Upper lobe of left lung (tissue), 6 donors: ENCODE results near the gene SLC18A3. TPM values are rescaled to one million over a fixed set of nuclear protein-coding genes. Genes with fewer than 3 reads are reported as not detected.

Source experiments
- ATAC-seq, 2 donors: fragments of 200-7000 bp; cut with Tn5 transposase; one replicate each; pipeline ENCODE4 v1.9.1; 2022; ENCODE audit warnings: mild to moderate bottlenecking in 2 of 2, moderate library complexity in 2 of 2; ENCODE audit not compliant: low FRiP score in 2 of 2
- DNase-seq, 2 donors: peaks; one replicate each; pipeline ENCODE4 v3.0.0-alpha.2; 2019 to 2020
- H3K27ac ChIP-seq, 4 donors: fragments of 200-600 bp; sonication (generic); one replicate each; pipeline ENCODE4 v1.5.1; 2016 to 2019
- H3K27me3 ChIP-seq, 4 donors: fragments of 200-600 bp; sonication (generic); one replicate each; pipeline ENCODE4 v1.5.1; 2017 to 2019
- H3K36me3 ChIP-seq, 4 donors: fragments of 200-600 bp; sonication (generic); one replicate each; pipeline ENCODE4 v1.5.1; 2016 to 2019
- H3K4me1 ChIP-seq, 4 donors: fragments of 200-600 bp; sonication (generic); one replicate each; pipeline ENCODE4 v1.5.1; 2018 to 2019
- H3K4me3 ChIP-seq, 4 donors: fragments of 200-600 bp; sonication (generic); one replicate each; pipeline ENCODE4 v1.5.1; 2017 to 2019; ENCODE audit warnings: mild to moderate bottlenecking in 2 of 4, moderate library complexity in 1 of 4
- H3K9me3 ChIP-seq, 4 donors: fragments of 200-600 bp; sonication (generic); one replicate each; pipeline ENCODE4 v1.5.1; 2018 to 2019
- EP300 ChIP-seq, 4 donors: sonication (generic); formaldehyde crosslinking; IDR thresholded peaks; one replicate each; pipeline ENCODE4 v1.5.1; 2017; ENCODE audit warnings: antibody characterized with exemption in 4 of 4, control low read depth in 2 of 4
- POLR2A ChIP-seq, 4 donors: fragments of 450-650 bp; IDR thresholded peaks; one replicate each; pipeline ENCODE4 v1.5.1; 2016 to 2017; ENCODE audit warnings: antibody characterized with exemption in 4 of 4, mild to moderate bottlenecking in 2 of 4
- POLR2AphosphoS5 ChIP-seq, 2 donors: sonication (generic); formaldehyde crosslinking; IDR thresholded peaks; one replicate each; pipeline ENCODE4 v1.5.1; 2017; ENCODE audit warnings: antibody characterized with exemption in 2 of 2
- WGBS, 2 donors: methylation state at CpG; one replicate each; pipeline ENCODE4 v1.1.5; 2017 to 2018; 5-methylcytosine and 5-hydroxymethylcytosine counted together
- total RNA-seq, 6 donors: library from RNA; depleted of rRNA in 4 of 6; stranded (reverse); fragments of >200 nt in 4 of 6; gene quantifications; one replicate each; pipeline versions ENCODE4 v1.1.0 to v1.2.1, GENCODE V29; 2016 to 2021
- TF ChIP-seq, protein P1 (sequence below), 6 experiments: fragments of 450-650 bp in 4 of 6; fragments of 200-600 bp in 2 of 6; sonication (generic) in 2 of 6; IDR thresholded peaks; one replicate each; pipeline ENCODE4 v1.5.1; 2016 to 2019; ENCODE audit warnings: antibody characterized with exemption in 6 of 6
- donor health status: DM: no; HTN: no; CAD: no; lungs with moderate emphysema.
- donor health status: DM: no; HTN: yes; CAD: no; lungs with severe emphysema.

SLC18A3 gene
- total RNA-seq, 6 donors from 2014 or later, result not detected

DNA sequence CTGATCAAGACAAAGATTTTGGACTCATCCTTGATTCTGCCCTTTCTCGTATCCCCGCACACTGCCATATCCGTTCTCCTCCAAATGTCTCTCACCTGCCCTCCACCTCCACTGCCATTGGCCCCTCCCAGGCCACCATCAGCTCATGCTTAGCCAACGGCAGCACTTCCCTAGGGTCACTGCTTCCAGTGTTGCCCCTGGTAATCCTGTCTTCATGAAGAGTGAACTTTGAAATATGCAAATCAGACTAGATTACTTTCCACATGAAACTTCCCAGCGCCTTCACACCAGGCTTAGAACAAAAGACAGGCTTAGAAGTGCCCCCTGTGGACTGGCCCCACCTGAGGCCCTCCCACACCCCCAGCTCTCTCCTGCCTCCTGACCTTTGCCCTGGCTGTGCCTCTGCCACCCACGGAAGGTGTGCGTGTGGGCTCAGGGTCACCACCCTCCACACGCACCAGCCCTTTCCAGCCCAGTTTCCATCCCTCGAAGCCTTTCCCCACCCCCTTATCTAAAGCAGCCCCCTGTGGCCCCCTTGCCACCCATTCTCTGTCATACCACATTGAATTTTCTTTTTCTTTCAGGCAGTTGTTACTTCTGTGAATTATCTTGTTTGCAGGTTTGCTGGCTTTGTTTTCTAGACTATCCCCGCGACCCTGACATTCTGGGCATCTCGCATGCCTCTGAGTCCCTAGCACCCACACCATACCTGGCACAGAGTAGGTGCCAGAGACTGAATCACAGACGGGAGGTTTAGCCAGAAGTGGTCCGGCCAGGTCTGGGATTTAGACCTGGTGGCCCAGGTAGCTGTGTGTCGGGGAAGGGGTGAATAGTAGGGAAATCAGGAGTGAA, 42.5 kb downstream of the SLC18A3 start:
- H3K9me3 ChIP-seq, result peaks cover 0 to 3% (median 0%) of the 10 kb centered on the region in 4 donors
- no peaks in the 10 kb centered on the region for H3K36me3 ChIP-seq
- H3K4me1 ChIP-seq, result no peaks in the 10 kb centered on the region
- no peak for ATAC-seq
- no peak overlapping the region for H3K4me3 ChIP-seq
- TF ChIP-seq POLR2A (IDR thresholded peaks at IDR 0.05) (no peak), POLR2AphosphoS5 (IDR thresholded peaks at IDR 0.05) (no peak), EP300 (IDR thresholded peaks at IDR 0.05) (no peak)
- TF ChIP-seq, protein P1, sequence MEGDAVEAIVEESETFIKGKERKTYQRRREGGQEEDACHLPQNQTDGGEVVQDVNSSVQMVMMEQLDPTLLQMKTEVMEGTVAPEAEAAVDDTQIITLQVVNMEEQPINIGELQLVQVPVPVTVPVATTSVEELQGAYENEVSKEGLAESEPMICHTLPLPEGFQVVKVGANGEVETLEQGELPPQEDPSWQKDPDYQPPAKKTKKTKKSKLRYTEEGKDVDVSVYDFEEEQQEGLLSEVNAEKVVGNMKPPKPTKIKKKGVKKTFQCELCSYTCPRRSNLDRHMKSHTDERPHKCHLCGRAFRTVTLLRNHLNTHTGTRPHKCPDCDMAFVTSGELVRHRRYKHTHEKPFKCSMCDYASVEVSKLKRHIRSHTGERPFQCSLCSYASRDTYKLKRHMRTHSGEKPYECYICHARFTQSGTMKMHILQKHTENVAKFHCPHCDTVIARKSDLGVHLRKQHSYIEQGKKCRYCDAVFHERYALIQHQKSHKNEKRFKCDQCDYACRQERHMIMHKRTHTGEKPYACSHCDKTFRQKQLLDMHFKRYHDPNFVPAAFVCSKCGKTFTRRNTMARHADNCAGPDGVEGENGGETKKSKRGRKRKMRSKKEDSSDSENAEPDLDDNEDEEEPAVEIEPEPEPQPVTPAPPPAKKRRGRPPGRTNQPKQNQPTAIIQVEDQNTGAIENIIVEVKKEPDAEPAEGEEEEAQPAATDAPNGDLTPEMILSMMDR (IDR thresholded peaks at IDR 0.05), result no peak
- WGBS, 2 donors, result 73 to 74% methylated on average over 15 of the region's 15 CpGs
- H3K27me3 ChIP-seq, result no peaks in the 10 kb centered on the region
- no peak overlapping the region for H3K27ac ChIP-seq
- DNase-seq, result no peak

DNA sequence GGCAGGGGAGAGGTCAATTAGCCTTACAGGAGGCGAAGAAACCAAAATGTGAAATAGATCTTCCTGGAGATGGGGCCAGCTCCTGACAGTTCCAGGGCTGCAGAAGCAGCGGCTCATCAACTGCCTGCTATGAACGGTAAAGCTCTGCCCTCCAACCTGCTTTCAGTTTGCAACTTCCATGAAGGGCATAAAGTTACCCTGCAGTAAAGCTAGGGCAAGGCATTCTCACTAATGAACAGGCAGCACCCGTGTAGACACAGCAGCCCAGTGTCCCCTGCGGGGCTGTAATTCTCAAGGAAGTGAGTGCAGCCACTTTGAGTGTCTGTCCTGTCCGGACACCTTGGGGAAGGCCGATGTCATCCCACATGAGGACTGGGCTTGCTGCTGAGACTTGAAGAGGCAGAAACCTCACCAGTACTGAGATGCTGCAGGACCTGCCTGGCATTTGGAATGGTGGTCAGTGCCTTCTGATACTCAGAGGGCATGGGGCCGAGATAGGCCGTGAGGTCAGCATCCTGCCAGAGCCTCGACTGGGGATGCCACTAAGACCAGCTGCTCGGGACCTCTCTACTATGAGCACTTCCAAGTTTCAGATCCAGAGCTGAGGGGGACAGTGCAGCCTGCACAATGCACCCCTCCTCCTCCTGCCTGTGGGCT, 43.3 kb downstream of the SLC18A3 start:
- no peak for TF ChIP-seq EP300 (IDR thresholded peaks at IDR 0.05)
- TF ChIP-seq, protein P1 (IDR thresholded peaks at IDR 0.05), result no peak
- no peak for TF ChIP-seq POLR2A (IDR thresholded peaks at IDR 0.05)
- TF ChIP-seq POLR2AphosphoS5 (IDR thresholded peaks at IDR 0.05), result no peak
- H3K36me3 ChIP-seq, result no peaks in the 10 kb centered on the region
- no peak overlapping the region for H3K4me3 ChIP-seq
- peaks cover 0 to 3% (median 0%) of the 10 kb centered on the region in 4 donors for H3K9me3 ChIP-seq
- no peak overlapping the region for H3K27ac ChIP-seq
- no peak for DNase-seq
- WGBS, 2 donors, result 81 to 90% methylated on average over 5 to 11 of the region's 11 CpGs
- no peaks in the 10 kb centered on the region for H3K4me1 ChIP-seq
- no peaks in the 10 kb centered on the region for H3K27me3 ChIP-seq
- no peak for ATAC-seq

DNA sequence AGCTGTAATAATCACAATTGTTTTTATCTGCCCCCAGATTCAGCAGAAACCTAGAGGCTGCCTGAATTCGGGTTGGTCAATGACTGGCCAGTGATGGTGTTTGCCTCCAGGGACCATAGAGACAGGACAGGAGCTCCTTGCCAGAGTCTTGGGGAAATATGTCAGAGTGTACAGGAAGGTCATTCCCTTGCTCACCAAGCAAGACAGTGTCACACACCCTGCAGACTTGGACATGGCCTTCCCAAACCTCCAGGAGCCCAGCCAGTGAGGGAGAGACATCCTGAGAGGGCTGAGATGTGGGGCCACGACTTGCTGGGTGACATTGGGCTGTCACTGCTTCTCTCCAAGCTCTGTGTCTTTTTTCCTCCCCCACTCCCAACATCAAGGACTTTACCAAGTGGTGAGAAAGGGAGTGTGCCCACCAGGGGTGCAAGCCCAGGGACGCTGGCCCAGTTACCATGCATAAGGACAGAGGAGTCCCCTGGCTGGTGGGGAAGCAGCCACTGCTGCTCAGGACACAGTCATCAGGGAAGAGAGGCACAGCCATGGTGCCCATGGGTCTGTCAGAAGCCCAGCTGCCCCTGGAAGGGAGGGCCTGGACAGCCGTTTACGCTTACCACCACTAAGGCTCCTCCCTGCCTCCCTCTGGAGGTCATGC, 44.1 kb downstream of the SLC18A3 start:
- Histone ChIP-seq H3K9me3 (peaks cover 0 to 3% (median 0%) of the 10 kb centered on the region in 4 donors), H3K36me3 (no peaks in the 10 kb centered on the region), H3K27ac (no peak overlapping the region), H3K27me3 (no peaks in the 10 kb centered on the region), H3K4me1 (no peaks in the 10 kb centered on the region), H3K4me3 (no peak overlapping the region)
- DNase-seq, result no peak
- WGBS, 2 donors, result 57 to 66% methylated on average over 5 of the region's 5 CpGs
- no peak for ATAC-seq
- no peak for TF ChIP-seq POLR2AphosphoS5 (IDR thresholded peaks at IDR 0.05)
- TF ChIP-seq, protein P1 (IDR thresholded peaks at IDR 0.05), result no peak
- no peak for TF ChIP-seq EP300 (IDR thresholded peaks at IDR 0.05)
- TF ChIP-seq POLR2A (IDR thresholded peaks at IDR 0.05), result no peak

DNA sequence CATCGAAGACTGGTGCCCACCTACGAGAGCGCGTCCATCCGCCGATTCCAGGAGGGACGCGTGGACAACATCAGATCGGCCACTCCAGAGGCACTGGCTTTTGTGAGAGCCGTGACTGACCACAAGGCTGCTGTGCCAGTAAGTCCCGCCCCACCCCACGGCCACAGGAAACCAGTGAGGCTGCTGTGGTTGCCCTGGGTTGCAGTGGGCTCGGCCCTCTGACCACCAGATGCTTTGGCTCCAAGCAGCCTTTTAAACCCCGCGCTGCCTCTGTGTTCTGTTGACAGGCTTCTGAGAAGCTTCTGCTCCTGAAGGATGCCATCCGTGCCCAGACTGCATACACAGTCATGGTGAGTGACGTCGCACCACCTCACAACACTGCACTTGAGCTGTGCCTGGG, 45.0 kb downstream of the SLC18A3 start:
- no peaks in the 10 kb centered on the region for H3K27me3 ChIP-seq
- H3K4me3 ChIP-seq, result no peak overlapping the region
- H3K27ac ChIP-seq, result no peak overlapping the region
- H3K4me1 ChIP-seq, result no peaks in the 10 kb centered on the region
- H3K36me3 ChIP-seq, result no peaks in the 10 kb centered on the region
- WGBS, 2 donors, result 72 to 81% methylated on average over 15 to 17 of the region's 18 CpGs
- no peak for ATAC-seq
- TF ChIP-seq POLR2A (IDR thresholded peaks at IDR 0.05) (no peak), POLR2AphosphoS5 (IDR thresholded peaks at IDR 0.05) (no peak), EP300 (IDR thresholded peaks at IDR 0.05) (no peak)
- TF ChIP-seq, protein P1 (IDR thresholded peaks at IDR 0.05), result no peak
- peak in 1 of 2 donors; percentile 44 for DNase-seq
- H3K9me3 ChIP-seq, result peaks cover 0 to 11% (median 3%) of the 10 kb centered on the region in 4 donors
